DND-41 (cell line): ENCODE data around the gene SULT1E1.

Source experiments
- ATAC-seq: fragments of 200-7000 bp; cut with Tn5 transposase; 3 replicates; pipeline ENCODE4 v1.9.1; 2021; ENCODE audit warnings: low read depth; ENCODE audit not compliant: insufficient read depth
- DNase-seq: peaks from one replicate; pipeline ENCODE4 v3.0.0-alpha.2; 2020
- H2AFZ ChIP-seq: 2 replicates; pipeline ENCODE4 v1.6.0; 2012; ENCODE audit warnings: low read depth, low read length
- H3K27ac ChIP-seq: 2 replicates; pipeline ENCODE4 v1.5.1; 2012; ENCODE audit warnings: low read length, inconsistent platforms
- H3K27me3 ChIP-seq: fragments of 200-600 bp; sonication (generic); 2 replicates; pipeline ENCODE4 v1.6.0; 2012; ENCODE audit warnings: low read length, mild to moderate bottlenecking, inconsistent platforms; ENCODE audit not compliant: insufficient read depth, poor library complexity
- H3K36me3 ChIP-seq: 2 replicates; pipeline ENCODE4 v1.5.1; 2012; ENCODE audit warnings: low read length, inconsistent platforms; ENCODE audit not compliant: insufficient read depth
- H3K4me1 ChIP-seq: 2 replicates; pipeline ENCODE4 v1.5.1; 2012; ENCODE audit warnings: mild to moderate bottlenecking, low read length; ENCODE audit not compliant: insufficient read depth
- H3K4me2 ChIP-seq: 2 replicates; pipeline ENCODE4 v1.6.0; 2012; ENCODE audit warnings: mild to moderate bottlenecking, moderate library complexity, low read length, inconsistent platforms; ENCODE audit not compliant: insufficient read depth
- H3K4me3 ChIP-seq, 2 experiments: fragments of 200-600 bp in 1 of 2; shearing (Covaris generic) in 1 of 2; 2 replicates each; pipeline ENCODE4 v1.5.1; 2012 to 2016; ENCODE audit warnings: inconsistent platforms in 2 of 2, low read length in 2 of 2, mild to moderate bottlenecking in 2 of 2, low read depth in 1 of 2, moderate library complexity in 1 of 2
- H3K79me2 ChIP-seq: 2 replicates; pipeline ENCODE4 v1.6.0; 2012; ENCODE audit warnings: low read length, inconsistent platforms; ENCODE audit not compliant: insufficient read depth
- H3K9ac ChIP-seq: 2 replicates; pipeline ENCODE4 v1.6.0; 2012; ENCODE audit warnings: low read depth, mild to moderate bottlenecking, inconsistent platforms, low read length, moderate library complexity
- H3K9me3 ChIP-seq: 2 replicates; pipeline ENCODE4 v1.5.1; 2012; ENCODE audit warnings: low read length, moderate library complexity, mild to moderate bottlenecking, inconsistent platforms; ENCODE audit not compliant: insufficient read depth, severe bottlenecking
- H4K20me1 ChIP-seq: 2 replicates; pipeline ENCODE4 v1.6.0; 2012; ENCODE audit warnings: low read length; ENCODE audit not compliant: insufficient read depth
- EZH2 ChIP-seq: IDR thresholded peaks from 3 replicates; pipeline ENCODE4 v1.6.1; 2012; ENCODE audit warnings: borderline replicate concordance, low read depth, mild to moderate bottlenecking, moderate library complexity, low read length, inconsistent platforms; ENCODE audit not compliant: severe bottlenecking
- TF ChIP-seq, protein P1 (sequence below): IDR thresholded peaks from 2 replicates; pipeline ENCODE4 v1.5.1; 2012; ENCODE audit warnings: borderline replicate concordance, low read length, moderate library complexity, mild to moderate bottlenecking; ENCODE audit not compliant: poor library complexity, severe bottlenecking; ENCODE audit errors: extremely low read depth

The SULT1E1 gene

DNA sequence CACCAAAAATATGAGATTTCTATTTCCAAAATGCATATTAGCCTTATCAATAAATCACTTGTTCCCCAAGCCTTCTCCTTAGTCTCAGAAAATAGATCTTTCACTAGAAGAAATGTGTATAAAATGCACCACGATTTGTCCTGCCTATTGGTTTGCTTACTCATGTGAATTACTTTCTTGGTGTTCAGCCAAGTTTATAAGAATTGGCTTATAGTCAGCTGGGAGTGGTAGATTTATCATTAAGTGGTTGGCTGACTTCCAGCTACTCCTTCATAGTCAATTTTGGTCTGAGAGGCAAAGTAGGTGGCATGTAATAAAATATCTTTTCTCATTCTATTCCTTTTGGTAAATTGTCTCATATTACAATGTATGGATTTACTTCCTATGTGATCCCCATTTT, 1.3 kb downstream of the SULT1E1 start:
- Histone ChIP-seq H3K4me3 (no peak overlapping the region), H3K79me2 (no peaks in the 10 kb centered on the region), H3K4me2 (no peak overlapping the region), H2AFZ (no peak overlapping the region), H4K20me1 (no peaks in the 10 kb centered on the region), H3K9ac (no peak overlapping the region), H3K27ac (no peak overlapping the region), H3K4me1 (no peaks in the 10 kb centered on the region), H3K9me3 (no peaks in the 10 kb centered on the region), H3K36me3 (no peaks in the 10 kb centered on the region), H3K27me3 (no peaks in the 10 kb centered on the region)
- TF ChIP-seq, protein P1, sequence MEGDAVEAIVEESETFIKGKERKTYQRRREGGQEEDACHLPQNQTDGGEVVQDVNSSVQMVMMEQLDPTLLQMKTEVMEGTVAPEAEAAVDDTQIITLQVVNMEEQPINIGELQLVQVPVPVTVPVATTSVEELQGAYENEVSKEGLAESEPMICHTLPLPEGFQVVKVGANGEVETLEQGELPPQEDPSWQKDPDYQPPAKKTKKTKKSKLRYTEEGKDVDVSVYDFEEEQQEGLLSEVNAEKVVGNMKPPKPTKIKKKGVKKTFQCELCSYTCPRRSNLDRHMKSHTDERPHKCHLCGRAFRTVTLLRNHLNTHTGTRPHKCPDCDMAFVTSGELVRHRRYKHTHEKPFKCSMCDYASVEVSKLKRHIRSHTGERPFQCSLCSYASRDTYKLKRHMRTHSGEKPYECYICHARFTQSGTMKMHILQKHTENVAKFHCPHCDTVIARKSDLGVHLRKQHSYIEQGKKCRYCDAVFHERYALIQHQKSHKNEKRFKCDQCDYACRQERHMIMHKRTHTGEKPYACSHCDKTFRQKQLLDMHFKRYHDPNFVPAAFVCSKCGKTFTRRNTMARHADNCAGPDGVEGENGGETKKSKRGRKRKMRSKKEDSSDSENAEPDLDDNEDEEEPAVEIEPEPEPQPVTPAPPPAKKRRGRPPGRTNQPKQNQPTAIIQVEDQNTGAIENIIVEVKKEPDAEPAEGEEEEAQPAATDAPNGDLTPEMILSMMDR: no peak
- DNase-seq (no peak), ATAC-seq (no peak)

DNA sequence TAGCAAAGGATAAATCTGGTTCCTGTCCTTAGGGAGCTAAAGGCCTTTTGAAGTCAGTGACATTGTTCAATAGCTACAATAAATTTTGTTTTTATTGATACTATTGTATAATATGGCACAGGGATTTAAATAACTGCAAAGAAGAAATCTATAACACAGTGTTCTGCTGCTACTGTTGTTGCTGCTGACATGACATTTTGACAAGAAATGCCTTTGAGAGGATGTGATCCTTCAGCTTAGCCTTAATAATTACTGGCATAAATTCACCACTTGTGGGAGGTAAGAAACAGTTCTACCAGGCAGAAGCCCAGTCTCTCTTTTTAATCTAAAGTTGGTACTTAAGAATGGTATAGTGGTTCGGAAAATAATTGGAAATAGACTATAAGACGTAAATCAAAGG, 4.1 kb downstream of the SULT1E1 start:
- Histone ChIP-seq H4K20me1 (no peaks in the 10 kb centered on the region), H3K9me3 (no peaks in the 10 kb centered on the region), H2AFZ (no peak overlapping the region), H3K4me3 (no peak overlapping the region), H3K27ac (no peak overlapping the region), H3K4me2 (no peak overlapping the region), H3K36me3 (no peaks in the 10 kb centered on the region), H3K9ac (no peak overlapping the region), H3K4me1 (no peaks in the 10 kb centered on the region), H3K79me2 (no peaks in the 10 kb centered on the region), H3K27me3 (no peaks in the 10 kb centered on the region)
- TF ChIP-seq EZH2: no peak
- TF ChIP-seq, protein P1: no peak
- ATAC-seq (no peak), DNase-seq (no peak)

DNA sequence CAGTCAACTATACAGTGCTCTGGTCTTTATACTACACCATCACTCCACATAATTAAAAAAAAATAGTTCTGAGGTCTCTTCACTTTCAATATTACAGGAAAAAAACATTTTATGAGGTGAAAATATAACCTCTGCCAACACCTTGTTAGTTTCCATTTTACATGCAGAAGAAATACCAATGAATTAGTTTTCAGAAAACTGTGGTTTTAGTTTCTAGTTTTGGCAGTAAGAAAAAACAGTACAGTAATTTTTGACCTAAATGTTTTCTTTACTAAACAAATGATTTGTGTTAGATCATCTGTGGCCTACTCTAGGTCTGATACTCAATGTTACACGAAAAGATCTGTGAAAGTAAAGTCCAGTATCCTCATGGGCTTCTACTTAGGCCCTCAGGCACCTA, 10.0 kb downstream of the SULT1E1 start:
- Histone ChIP-seq H3K9me3 (no peaks in the 10 kb centered on the region), H2AFZ (no peak overlapping the region), H3K27ac (no peak overlapping the region), H3K36me3 (no peaks in the 10 kb centered on the region), H3K4me3 (no peak overlapping the region), H3K4me2 (no peak overlapping the region), H4K20me1 (no peaks in the 10 kb centered on the region), H3K4me1 (no peaks in the 10 kb centered on the region), H3K9ac (no peak overlapping the region), H3K79me2 (no peaks in the 10 kb centered on the region), H3K27me3 (no peaks in the 10 kb centered on the region)
- ATAC-seq (no peak), DNase-seq (no peak)
- TF ChIP-seq, protein P1: no peak
- TF ChIP-seq EZH2: no peak

DNA sequence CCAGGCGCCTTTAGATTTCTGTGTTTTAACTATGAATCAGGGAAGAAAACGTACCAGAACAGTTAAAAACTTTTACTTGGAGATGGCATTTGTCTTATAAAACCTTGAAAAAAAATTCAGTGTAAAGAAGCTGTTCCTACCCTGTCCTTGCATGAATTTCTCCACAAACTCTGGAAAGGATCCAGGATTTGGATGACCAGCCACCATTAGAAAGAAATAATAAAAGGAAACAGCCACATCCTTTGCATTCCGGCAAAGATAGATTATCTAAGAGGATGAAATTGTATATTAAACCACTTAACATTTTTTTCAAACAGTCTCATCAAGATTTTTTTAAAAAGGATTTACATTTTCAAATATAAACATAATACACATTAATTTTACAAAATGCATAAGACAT, 10.6 kb downstream of the SULT1E1 start:
- Histone ChIP-seq H3K9ac (no peak overlapping the region), H3K79me2 (no peaks in the 10 kb centered on the region), H3K4me3 (no peak overlapping the region), H3K27me3 (no peaks in the 10 kb centered on the region), H3K36me3 (no peaks in the 10 kb centered on the region), H3K4me1 (no peaks in the 10 kb centered on the region), H2AFZ (no peak overlapping the region), H3K4me2 (no peak overlapping the region), H3K9me3 (no peaks in the 10 kb centered on the region), H4K20me1 (no peaks in the 10 kb centered on the region), H3K27ac (no peak overlapping the region)
- TF ChIP-seq EZH2: no peak
- TF ChIP-seq, protein P1: no peak
- no peak for DNase-seq
- no peak for ATAC-seq
